GF-D8 (cell line): Measurements from ENCODE around the gene C1orf21.

Experiments used
- DNase-seq: peaks from one replicate; lab custom pipeline; 2025; lab: John Stamatoyannopoulos, UW

The C1orf21 gene

DNA sequence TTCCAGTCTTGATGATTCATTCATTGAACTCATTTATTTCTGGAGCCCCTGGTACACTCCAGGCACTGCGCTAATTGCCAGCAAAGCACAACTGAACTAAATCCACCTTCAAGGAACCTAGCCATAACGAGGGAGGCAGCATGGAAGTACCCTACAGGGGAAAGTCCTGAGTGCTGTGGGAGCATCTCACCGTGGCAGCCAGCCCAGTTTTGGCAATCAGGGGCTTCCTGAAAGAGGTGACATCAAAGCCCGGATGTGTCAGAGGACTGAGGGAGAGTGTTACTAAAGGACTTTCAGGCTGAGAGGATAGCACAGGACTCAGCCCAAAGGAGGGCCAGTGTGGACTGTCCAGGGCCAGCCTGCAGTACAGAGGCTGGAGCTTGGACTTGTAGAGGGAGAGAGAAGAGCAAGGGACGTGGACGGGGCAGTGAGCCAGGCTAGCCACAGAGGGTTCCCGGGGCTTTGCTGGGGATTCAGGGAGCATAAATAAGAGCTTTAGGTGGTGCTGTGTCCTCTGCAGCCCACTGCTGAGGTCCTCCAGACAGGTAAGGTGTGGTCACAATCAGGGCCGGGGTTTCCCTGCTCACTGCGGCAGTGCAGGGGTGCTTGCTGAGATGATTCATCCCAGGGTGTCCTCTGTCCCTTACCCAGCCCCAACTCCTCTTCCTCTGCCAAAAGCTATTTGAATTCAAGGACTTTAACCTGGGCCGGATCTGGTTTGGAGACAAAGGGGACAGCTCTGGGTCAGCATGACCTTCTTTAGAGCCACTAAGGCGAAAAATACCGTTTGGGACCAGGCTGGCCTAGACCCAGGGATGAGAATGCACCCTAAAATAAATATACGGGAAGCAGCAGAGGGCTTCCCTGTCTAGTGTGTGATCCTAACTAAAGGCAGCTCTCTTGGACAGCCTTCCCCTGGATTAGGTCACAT lies 239.5 kb downstream of the C1orf21 start:
- no peak for DNase-seq

GRCh38 chr1:184627007-184627341 lies 240.1 kb downstream of the C1orf21 start:
- no peak for DNase-seq

GRCh38 chr1:184629266-184629665 lies 242.4 kb downstream of the C1orf21 start:
- DNase-seq = no peak

DNA sequence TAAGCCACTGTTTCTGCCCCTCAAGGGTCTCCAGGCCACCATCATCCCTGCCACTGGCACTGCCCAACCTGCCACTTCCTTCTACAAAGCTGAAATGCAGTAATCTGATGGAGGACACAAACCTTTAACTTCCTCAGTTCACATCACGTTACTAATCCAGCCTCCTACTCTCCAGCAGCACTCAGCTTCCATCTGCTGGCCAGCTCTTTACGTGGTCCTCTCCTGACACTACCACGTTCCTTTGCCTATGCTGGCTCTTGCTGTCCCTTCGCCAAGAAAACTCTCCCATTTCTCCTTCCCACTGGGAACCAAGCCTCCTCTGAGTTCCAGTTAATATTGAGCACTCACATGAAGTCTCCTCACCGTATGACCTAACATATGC lies 243.8 kb downstream of the C1orf21 start:
- no peak for DNase-seq

- DNase-seq = no peak
Measured at GRCh38 chr1:184632415-184633175, 245.8 kb downstream of the C1orf21 start.

- DNase-seq = no peak
Measured at GRCh38 chr1:184633785-184634184, 247.0 kb downstream of the C1orf21 start.

DNA sequence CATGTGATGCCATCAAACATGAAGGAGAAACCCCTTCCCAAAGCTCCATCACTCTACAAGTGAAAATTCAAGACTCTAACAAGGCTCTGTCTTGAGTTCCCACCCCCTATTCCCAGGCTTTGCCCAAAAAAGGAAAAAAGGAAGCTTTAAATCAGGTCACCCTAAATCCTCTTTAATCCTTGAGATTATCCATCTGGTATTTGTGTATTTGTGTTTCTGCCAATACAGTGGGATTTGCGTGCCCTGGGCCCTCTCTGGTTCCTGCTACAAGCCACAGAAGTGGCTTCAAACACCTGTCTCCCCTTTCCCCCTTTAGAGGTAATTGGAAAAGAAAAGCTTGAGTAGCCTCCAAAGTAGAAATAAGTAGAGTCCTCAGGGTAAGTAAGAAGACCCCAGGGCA lies 247.5 kb downstream of the C1orf21 start:
- DNase-seq = no peak

DNA sequence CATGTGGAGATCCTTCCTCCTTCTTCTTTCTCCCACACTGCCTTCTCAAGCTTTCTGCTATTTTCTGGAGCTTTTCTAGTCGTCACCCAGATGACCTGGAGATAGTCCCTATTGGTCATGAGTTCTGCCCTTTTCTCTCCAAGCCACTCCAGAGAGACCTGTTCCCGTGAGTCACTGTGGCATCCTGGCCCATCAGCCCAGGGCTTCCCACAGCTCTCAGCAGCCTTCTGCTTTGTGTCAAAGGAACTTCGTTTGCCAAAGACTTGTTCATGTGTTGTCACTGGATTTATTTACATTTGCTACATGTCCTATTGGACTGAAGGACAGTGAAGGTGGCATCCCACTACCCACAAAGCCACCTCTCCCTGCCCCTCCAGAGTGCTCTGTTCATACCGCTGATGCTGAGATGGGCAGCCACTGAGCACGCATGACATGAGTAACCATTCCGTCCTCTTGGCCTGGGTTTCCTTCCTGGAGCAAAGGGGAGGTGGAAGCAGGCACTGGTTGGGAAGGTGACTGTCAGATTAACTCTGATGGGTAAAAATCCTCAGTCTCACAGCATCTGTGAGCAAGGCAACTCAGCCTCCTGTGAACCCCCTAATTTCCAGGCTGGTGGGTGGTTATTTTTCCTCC lies 248.6 kb downstream of the C1orf21 start:
- DNase-seq = no peak

- no peak for DNase-seq
Measured at GRCh38 chr1:184635980-184636431, 249.2 kb downstream of the C1orf21 start.

- no peak for DNase-seq
Measured at GRCh38 chr1:184637664-184638240, 250.9 kb downstream of the C1orf21 start.

- no peak for DNase-seq
Measured at GRCh38 chr1:184639205-184639604, 252.4 kb downstream of the C1orf21 start.

DNA sequence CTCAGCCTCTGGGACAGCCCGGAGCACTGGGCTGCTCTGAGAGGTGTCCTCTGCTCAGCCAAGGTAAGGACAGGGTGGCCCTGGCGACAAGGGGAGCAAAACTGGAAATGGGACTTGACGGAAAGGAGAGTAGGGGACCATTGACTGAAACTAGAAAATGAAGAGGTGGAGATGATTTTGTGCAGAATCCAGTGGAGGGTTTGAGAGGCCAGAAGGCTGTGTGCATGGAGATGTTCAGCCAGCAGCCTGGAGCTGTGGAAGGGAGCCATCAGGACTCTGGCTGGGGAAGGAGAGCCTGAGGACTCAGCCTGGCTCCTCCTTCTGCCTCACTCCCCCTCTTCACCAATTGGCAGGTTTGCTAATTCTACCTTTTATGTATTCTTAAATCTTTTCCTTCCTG lies 253.7 kb downstream of the C1orf21 start:
- no peak for DNase-seq

GRCh38 chr1:184641894-184642293 lies 255.1 kb downstream of the C1orf21 start:
- no peak for DNase-seq

GRCh38 chr1:184643661-184644060 lies 256.8 kb downstream of the C1orf21 start:
- no peak for DNase-seq

GRCh38 chr1:184644771-184645170 lies 257.9 kb downstream of the C1orf21 start:
- DNase-seq = no peak

GRCh38 chr1:184646178-184646701 lies 259.4 kb downstream of the C1orf21 start:
- no peak for DNase-seq

DNA sequence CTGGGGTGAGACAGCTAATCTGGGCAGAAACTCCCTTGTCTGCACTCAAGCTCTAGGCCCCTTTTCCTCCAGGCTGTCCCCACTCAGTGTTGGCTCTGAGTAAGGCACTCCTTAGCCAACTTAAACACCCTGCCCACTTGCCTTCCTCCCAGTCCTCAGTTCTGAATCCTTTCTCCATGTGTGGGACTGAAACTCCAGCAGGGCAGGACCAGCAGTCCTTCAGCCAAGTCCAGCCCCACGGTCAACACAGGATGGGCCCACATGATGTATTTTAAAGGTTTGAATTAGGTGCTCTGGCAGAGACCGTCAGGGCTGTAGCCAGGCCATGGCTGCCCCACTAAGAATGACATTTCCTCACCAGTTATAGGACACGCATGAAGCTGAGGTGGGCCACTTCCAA lies 260.0 kb downstream of the C1orf21 start:
- DNase-seq = no peak

GRCh38 chr1:184647471-184647870 lies 260.6 kb downstream of the C1orf21 start:
- DNase-seq = no peak

GRCh38 chr1:184648160-184648855 lies 261.5 kb downstream of the C1orf21 start:
- DNase-seq = no peak

DNA sequence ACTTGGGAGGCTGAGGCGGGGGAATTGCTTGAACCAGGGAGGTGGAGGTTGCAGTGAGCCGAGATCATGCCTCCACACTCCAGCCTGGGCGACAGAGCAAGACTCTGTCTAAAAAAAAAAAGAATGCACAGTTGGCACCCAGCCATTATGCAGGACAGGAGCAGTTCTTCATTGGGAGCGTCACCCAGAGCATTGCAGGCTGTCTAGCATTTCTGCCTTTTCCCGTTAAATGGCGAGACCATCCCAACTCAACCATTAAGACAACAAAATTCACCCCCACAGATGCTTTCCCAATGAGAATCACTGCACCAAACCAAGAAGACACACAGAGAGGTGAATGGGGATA lies 262.0 kb downstream of the C1orf21 start:
- no peak for DNase-seq

DNA sequence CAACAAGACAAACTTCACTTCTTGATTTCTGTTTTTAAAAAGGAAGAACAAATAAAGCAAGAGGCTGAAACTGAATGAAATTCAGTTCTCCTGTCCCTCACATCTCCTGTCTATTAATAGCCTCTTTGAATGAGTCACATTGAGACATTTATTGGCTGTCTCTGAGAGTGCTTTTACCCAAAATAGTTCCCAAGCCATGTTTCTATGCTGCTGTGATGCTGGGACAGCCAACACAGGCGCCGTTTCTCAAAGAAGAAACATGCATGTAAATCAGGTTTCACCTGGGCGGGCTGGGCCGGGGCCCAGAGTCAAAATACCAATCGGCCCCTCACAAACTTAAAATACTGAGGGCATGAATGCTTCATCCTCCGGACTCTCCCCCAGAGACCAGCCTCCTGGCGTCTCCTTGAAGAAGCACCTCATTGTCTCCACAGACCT lies 262.6 kb downstream of the C1orf21 start:
- DNase-seq = no peak
